ENCODE measurements around the gene PIN4. TPM values are rescaled to one million over a fixed set of nuclear protein-coding genes. Genes with fewer than 3 reads are reported as not detected.
"Not testable (repeated sequence)": the region's sequence is repeated elsewhere in the genome, so short reads cannot be mapped to it uniquely, and the experiment has no call there.

Gene PIN4
- total RNA-seq, 2 experiments from 2014 or later, result 7.5 to 8.9 TPM

- Mint-ChIP-seq H3K36me3 (ENCODE audit: low read depth) (no peaks in the 10 kb centered on the region), H3K27me3 (no peaks in the 10 kb centered on the region), H3K27ac (no peak overlapping the region), H3K9me3 (no peaks in the 10 kb centered on the region), H3K4me1 (no peaks in the 10 kb centered on the region), H3K4me3 (no peak overlapping the region)
- POLR2A ChIA-PET, result no interaction called here
- DNase-seq, result no peak
- CTCF ChIA-PET, result no interaction called here
These were observed 22.8 kb upstream of the PIN4 start for GRCh38 chrX:72158773-72159172.

DNA sequence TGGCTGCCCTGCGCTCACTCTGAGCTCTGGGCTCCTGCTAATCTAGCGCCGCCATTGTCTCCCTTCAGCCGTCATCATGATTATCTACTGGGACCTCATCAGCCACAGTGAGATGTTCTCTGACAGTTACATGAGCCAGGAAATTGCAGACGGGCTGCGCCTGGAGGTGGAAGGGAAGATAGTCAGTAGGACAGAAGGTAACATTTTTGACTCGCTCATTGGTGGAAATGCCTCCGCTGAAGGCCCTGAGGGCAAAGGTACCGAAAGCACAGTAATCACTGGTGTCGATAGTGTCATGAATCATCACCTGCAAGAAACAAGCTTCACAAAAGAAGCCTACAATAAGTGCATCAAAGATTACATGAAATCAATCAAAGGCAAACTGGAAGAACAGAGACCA is 21.8 kb upstream of the PIN4 start:
- no peak overlapping the region for H3K27ac Mint-ChIP-seq
- H3K27me3 Mint-ChIP-seq, result no peaks in the 10 kb centered on the region
- DNase-seq, result no peak
- no peaks in the 10 kb centered on the region for H3K9me3 Mint-ChIP-seq
- no peak overlapping the region for H3K4me3 Mint-ChIP-seq
- H3K4me1 Mint-ChIP-seq, result no peaks in the 10 kb centered on the region
- no peaks in the 10 kb centered on the region for H3K36me3 Mint-ChIP-seq (ENCODE audit: low read depth)
- POLR2A ChIA-PET, result no interaction called here
- CTCF ChIA-PET, result no interaction called here

DNA sequence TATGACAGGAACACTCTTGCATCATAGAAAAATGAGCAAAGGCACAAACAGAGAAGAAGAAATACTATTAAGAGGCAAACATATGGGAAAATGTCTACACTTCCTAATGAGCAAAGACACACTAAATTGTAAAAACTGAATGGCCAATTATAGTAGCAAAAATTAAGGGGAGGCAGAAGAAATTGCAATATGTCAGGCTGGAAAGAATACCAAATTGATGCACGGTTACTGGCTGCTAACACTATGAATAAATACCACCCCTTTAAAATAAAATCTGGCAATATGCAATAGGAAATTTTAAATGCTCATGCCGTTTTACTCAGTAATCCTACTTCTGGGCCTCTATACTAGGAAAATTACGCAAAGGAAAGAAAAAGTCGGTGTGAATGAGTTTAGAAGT is 16.0 kb upstream of the PIN4 start:
- CTCF ChIA-PET, result no interaction called here
- Mint-ChIP-seq H3K36me3 (ENCODE audit: low read depth) (no peaks in the 10 kb centered on the region), H3K9me3 (no peaks in the 10 kb centered on the region), H3K4me3 (no peak overlapping the region), H3K27ac (no peak overlapping the region), H3K27me3 (no peaks in the 10 kb centered on the region), H3K4me1 (peaks cover 10% of the 10 kb centered on the region)
- no peak for DNase-seq
- POLR2A ChIA-PET, result no interaction called here

GRCh38 chrX:72169008-72169728 is 12.4 kb upstream of the PIN4 start:
- no peaks in the 10 kb centered on the region for H3K9me3 Mint-ChIP-seq
- peak overlapping the region; percentile 91 for H3K27ac Mint-ChIP-seq
- peak overlapping the region; percentile 74 for H3K4me3 Mint-ChIP-seq
- ChIA-PET CTCF (no interaction called here), POLR2A (interaction anchor here (1.0 kb wide), 1 partner anchor 12 kb away, joined by 8 read pairs; the partner anchor contains the start of gene PIN4)
- peaks cover 2% of the 10 kb centered on the region for H3K27me3 Mint-ChIP-seq
- H3K36me3 Mint-ChIP-seq (ENCODE audit: low read depth), result no peaks in the 10 kb centered on the region
- peaks cover 10% of the 10 kb centered on the region for H3K4me1 Mint-ChIP-seq
- DNase-seq, result peak; percentile 52

- DNase-seq; H3K9me3 Mint-ChIP-seq; H3K36me3 Mint-ChIP-seq (ENCODE audit: low read depth); POLR2A ChIA-PET; CTCF ChIA-PET; H3K27ac Mint-ChIP-seq; H3K4me3 Mint-ChIP-seq; H3K27me3 Mint-ChIP-seq: not testable (repeated sequence)
- peaks cover 11% of the 10 kb centered on the region for H3K4me1 Mint-ChIP-seq
These were observed 5.3 kb upstream of the PIN4 start for GRCh38 chrX:72176289-72176688.

DNA sequence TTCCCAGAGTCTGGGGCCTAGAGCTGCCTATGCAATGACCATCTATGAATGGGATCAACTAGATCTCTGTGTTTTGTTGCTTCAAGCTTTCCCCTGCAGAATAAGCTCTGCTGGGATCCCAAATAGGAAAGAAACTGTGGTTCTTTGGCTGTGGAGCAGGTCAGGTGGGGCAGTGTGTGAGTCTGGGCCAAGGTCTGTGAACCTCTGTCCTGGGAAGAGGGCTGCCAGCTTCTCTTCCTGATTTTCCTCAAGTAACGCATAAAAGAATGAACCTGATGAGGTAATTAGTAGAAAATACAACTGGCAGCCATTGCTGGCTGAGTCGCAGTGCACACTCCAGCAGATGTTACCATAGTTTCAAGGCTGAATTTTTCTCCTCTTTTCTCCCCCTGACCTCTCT is 4.6 kb upstream of the PIN4 start:
- no peak for DNase-seq
- Mint-ChIP-seq H3K4me3 (no peak overlapping the region), H3K36me3 (ENCODE audit: low read depth) (no peaks in the 10 kb centered on the region), H3K4me1 (peaks cover 11% of the 10 kb centered on the region), H3K27me3 (peaks cover 2% of the 10 kb centered on the region), H3K27ac (no peak overlapping the region), H3K9me3 (no peaks in the 10 kb centered on the region)
- ChIA-PET POLR2A (no interaction called here), CTCF (no interaction called here)

DNA sequence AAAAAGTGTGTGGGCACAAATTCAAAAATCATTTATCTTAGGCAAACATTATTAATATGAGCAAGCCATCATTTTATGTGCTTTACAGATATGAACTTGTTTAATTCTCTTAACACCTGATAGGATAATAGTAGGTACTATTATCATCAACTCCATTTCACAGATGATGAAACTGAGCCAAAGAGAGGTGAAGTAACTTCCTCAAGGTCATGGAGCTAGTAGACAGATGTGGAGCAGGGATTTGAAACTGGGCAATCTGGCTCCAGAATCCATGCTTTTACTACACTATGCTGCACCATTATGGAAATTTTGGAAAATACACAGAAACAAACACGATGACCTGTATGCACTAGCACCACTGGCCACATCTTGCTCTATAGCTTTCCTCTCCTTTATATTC is 1.0 kb upstream of the PIN4 start:
- Mint-ChIP-seq H3K9me3 (no peaks in the 10 kb centered on the region), H3K27ac (no peak overlapping the region), H3K36me3 (ENCODE audit: low read depth) (no peaks in the 10 kb centered on the region), H3K4me3 (no peak overlapping the region), H3K4me1 (peaks cover 15% of the 10 kb centered on the region), H3K27me3 (no peaks in the 10 kb centered on the region)
- ChIA-PET CTCF (interaction anchor here (1.0 to 2.6 kb wide), 4 partner anchors 75 to 163 kb away, joined by 3 to 9 read pairs (median 4); partner anchors contain the start of gene RPS4X), POLR2A (interaction anchor here (1.1 to 2.2 kb wide), 9 partner anchors 9 to 188 kb away, joined by 3 to 17 read pairs (median 5); partner anchors contain the start of genes ERCC6L, RPS4X and RTL5)
- DNase-seq, result no peak

- POLR2A ChIA-PET, result interaction anchor here (0.5 to 0.8 kb wide), 2 partner anchors 15 to 51 kb away, joined by 3 to 4 read pairs; partner anchors contain the start of gene RTL5
- Mint-ChIP-seq H3K4me3 (no peak overlapping the region), H3K27me3 (no peaks in the 10 kb centered on the region), H3K27ac (no peak overlapping the region), H3K4me1 (peaks cover 16% of the 10 kb centered on the region), H3K9me3 (no peaks in the 10 kb centered on the region), H3K36me3 (ENCODE audit: low read depth) (peaks cover 6% of the 10 kb centered on the region)
- CTCF ChIA-PET, result no interaction called here
- DNase-seq, result no peak
These were observed 1.4 kb downstream of the PIN4 start for GRCh38 chrX:72182924-72183323.

DNA sequence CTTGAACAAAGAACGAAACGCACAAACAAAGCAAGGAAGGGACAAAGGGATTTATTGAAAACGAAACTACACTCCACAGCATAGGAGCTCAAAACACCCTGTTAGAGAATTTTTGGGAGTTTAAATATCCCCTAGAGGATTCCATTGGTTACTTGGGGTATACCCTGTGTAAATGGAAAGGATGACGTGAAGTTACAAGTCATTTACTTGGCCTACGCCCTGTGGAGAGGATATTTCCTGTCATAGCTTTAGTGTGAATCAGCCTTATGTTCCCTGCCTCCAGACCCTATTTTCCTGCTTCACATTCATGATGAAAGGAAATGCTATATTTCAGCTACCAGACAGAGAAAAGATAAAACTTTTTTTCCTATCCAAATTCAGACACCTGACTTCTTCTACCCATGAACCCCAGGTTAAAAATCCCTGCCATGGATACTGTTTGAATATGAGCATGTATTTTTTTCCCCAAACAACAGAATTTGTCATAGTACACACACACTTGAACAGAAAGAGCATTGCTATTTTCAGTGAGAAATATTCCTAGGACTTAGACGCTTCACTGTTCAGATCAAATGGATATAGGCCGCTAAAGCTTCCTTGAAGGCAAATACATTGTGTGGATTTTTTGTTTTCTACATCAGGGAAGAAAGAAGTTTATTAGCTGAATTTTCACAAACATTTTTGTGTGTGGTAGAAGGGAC is 20.4 kb downstream of the PIN4 start:
- Mint-ChIP-seq H3K4me1 (no peaks in the 10 kb centered on the region), H3K9me3 (no peaks in the 10 kb centered on the region), H3K27me3 (no peaks in the 10 kb centered on the region), H3K4me3 (no peak overlapping the region), H3K27ac (no peak overlapping the region), H3K36me3 (ENCODE audit: low read depth) (peaks cover 15% of the 10 kb centered on the region)
- ChIA-PET CTCF (interaction anchor here (1.0 kb wide), 1 partner anchor 44 kb away, joined by 3 read pairs; no protein-coding TSS in a partner anchor), POLR2A (no interaction called here)
- DNase-seq, result no peak

- Mint-ChIP-seq H3K9me3 (no peaks in the 10 kb centered on the region), H3K36me3 (ENCODE audit: low read depth) (peaks cover 23% of the 10 kb centered on the region), H3K27me3 (no peaks in the 10 kb centered on the region), H3K4me3 (no peak overlapping the region), H3K27ac (no peak overlapping the region), H3K4me1 (no peaks in the 10 kb centered on the region)
- ChIA-PET CTCF (interaction anchor here (1.0 kb wide), 1 partner anchor 43 kb away, joined by 3 read pairs; no protein-coding TSS in a partner anchor), POLR2A (no interaction called here)
- no peak for DNase-seq
These were observed 21.3 kb downstream of the PIN4 start for GRCh38 chrX:72202792-72203401.

DNA sequence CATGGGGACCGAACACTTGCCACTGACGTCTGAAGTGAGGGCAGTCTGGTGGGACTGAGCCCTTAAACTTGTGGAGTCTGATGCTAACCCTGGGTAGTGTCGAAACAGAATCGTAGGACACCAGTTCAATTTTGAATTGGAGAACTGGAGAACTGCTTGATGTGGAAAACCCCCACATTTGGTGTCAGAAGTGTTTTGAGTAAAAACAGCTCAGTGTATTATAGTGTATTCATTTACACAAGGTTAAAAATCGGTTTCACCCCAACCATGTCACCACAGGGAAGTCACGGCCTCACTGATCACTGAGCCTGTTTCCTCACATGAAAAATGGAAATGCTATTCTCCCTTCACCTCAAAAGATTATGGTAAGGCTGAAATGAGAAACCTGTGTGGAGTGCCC is 21.9 kb downstream of the PIN4 start:
- Mint-ChIP-seq H3K9me3 (no peaks in the 10 kb centered on the region), H3K4me1 (no peaks in the 10 kb centered on the region), H3K4me3 (no peak overlapping the region), H3K27me3 (no peaks in the 10 kb centered on the region), H3K27ac (no peak overlapping the region), H3K36me3 (ENCODE audit: low read depth) (peaks cover 28% of the 10 kb centered on the region)
- no peak for DNase-seq
- POLR2A ChIA-PET, result no interaction called here
- CTCF ChIA-PET, result no interaction called here

GRCh38 chrX:72205706-72206105 is 24.1 kb downstream of the PIN4 start:
- Mint-ChIP-seq H3K27ac (no peak overlapping the region), H3K4me1 (no peaks in the 10 kb centered on the region), H3K27me3 (no peaks in the 10 kb centered on the region), H3K36me3 (ENCODE audit: low read depth) (peaks cover 40% of the 10 kb centered on the region), H3K4me3 (no peak overlapping the region), H3K9me3 (no peaks in the 10 kb centered on the region)
- DNase-seq, result no peak
- ChIA-PET CTCF (no interaction called here), POLR2A (no interaction called here)

DNA sequence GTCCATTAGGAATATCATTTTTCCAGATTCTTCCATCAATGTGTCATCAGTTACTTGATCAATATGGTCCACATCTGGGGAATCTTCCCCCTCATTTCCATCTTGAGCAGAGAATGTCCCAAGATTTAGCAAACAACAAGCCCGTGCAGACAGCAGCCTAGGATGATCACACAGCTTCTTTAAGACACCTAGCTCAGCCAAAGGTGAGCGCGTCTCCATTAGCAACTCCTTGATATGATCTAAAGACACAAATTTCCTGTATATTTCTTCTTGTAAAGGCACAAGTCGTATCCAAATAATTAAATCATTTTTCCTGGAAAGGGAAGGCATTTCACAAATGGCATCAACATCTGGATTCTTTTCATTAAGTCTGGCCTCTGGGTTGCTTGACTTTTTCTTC is 25.8 kb downstream of the PIN4 start:
- H3K27ac Mint-ChIP-seq, result no peak overlapping the region
- ChIA-PET CTCF (no interaction called here), POLR2A (no interaction called here)
- no peak for DNase-seq
- peaks cover 35% of the 10 kb centered on the region for H3K36me3 Mint-ChIP-seq (ENCODE audit: low read depth)
- H3K9me3 Mint-ChIP-seq, result no peaks in the 10 kb centered on the region
- H3K4me1 Mint-ChIP-seq, result no peaks in the 10 kb centered on the region
- H3K27me3 Mint-ChIP-seq, result no peaks in the 10 kb centered on the region
- H3K4me3 Mint-ChIP-seq, result no peak overlapping the region
